Uterus (tissue), 2 donors: Measurements from ENCODE around the gene ZNF549.

Source experiments
- POLR2A ChIP-seq, 2 donors: fragments of 450-650 bp; IDR thresholded peaks; one replicate each; pipeline ENCODE4 v1.6.1; 2016; ENCODE audit warnings: antibody characterized with exemption in 2 of 2, mild to moderate bottlenecking in 1 of 2, moderate library complexity in 1 of 2
- TF ChIP-seq, protein P1 (sequence below), 4 experiments: fragments of 200-600 bp in 2 of 4; fragments of 450-650 bp in 2 of 4; sonication (generic) in 2 of 4; IDR thresholded peaks; one replicate each; pipeline ENCODE4 v1.5.1; 2016 to 2019; ENCODE audit warnings: antibody characterized with exemption in 4 of 4, mild to moderate bottlenecking in 2 of 4, moderate library complexity in 1 of 4

GRCh38 chr19:57578487-57579205, 51.5 kb downstream of the ZNF549 start, which contains the start of gene ZNF416:
- TF ChIP-seq, protein P1, sequence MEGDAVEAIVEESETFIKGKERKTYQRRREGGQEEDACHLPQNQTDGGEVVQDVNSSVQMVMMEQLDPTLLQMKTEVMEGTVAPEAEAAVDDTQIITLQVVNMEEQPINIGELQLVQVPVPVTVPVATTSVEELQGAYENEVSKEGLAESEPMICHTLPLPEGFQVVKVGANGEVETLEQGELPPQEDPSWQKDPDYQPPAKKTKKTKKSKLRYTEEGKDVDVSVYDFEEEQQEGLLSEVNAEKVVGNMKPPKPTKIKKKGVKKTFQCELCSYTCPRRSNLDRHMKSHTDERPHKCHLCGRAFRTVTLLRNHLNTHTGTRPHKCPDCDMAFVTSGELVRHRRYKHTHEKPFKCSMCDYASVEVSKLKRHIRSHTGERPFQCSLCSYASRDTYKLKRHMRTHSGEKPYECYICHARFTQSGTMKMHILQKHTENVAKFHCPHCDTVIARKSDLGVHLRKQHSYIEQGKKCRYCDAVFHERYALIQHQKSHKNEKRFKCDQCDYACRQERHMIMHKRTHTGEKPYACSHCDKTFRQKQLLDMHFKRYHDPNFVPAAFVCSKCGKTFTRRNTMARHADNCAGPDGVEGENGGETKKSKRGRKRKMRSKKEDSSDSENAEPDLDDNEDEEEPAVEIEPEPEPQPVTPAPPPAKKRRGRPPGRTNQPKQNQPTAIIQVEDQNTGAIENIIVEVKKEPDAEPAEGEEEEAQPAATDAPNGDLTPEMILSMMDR (IDR thresholded peaks at IDR 0.05), result peak in 2 of 4 experiments; percentile 7 to 45
- peak in 1 of 2 donors; percentile 37 for TF ChIP-seq POLR2A (IDR thresholded peaks at IDR 0.05)
